ENCODE measurements around the gene STX11.
A peak's percentile ranks its signal among the peaks of the same experiment; 100 is the strongest.

Gene STX11

DNA sequence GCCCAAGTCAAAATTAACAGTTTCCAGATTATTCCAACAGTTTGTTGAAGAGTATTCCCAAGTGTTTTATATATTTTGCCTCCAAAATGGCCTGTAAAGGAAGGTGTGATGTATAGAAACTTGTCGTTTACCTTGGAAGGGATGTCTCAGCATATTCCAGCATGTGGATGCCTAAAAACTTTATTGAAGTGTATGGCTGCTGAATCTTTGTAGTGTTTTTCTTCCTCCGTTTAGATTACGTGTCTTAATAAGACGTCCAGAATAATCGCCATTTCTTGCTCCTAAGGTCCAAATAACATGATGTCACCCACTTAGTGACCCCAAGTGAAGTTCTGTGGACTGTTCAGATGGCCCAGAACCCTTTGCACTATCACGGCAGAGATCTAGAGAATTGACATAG, 37.0 kb upstream of the STX11 start:
- Histone ChIP-seq H3K9me3 (ENCODE audit: control extremely low read depth in 1 of 5, control insufficient read depth in 4 of 5, insufficient read depth in 2 of 5, low read depth in 1 of 5, low read length in 4 of 5) (no peaks in the 10 kb centered on the region), H3K4me3 (ENCODE audit: control insufficient read depth in 1 of 7, extremely low read depth in 1 of 7, insufficient read depth in 4 of 7, low read depth in 2 of 7, low read length in 6 of 7) (no peak overlapping the region), H3K36me3 (ENCODE audit: control insufficient read depth in 4 of 4, insufficient read depth in 4 of 4, low read length in 3 of 4) (no peaks in the 10 kb centered on the region), H3K27ac (ENCODE audit: insufficient read depth in 1 of 2, low read depth in 1 of 2, low read length in 2 of 2, poor library complexity in 1 of 2, severe bottlenecking in 2 of 2) (no peak overlapping the region), H3K27me3 (replicated peaks in 2 of 5; ENCODE audit: control insufficient read depth in 4 of 5, insufficient read depth in 5 of 5, low read length in 4 of 5) (no peaks in the 10 kb centered on the region), H3K4me1 (ENCODE audit: control extremely low read depth in 1 of 4, control insufficient read depth in 4 of 4, insufficient read depth in 4 of 4, low read length in 3 of 4) (no peaks in the 10 kb centered on the region)
- ChIA-PET CTCF (no interaction called here), POLR2A (no interaction called here)
- WGBS (ENCODE audit: insufficient coverage) = 100% methylated on average over 5 of the region's 6 CpGs
- no peak for DNase-seq

DNA sequence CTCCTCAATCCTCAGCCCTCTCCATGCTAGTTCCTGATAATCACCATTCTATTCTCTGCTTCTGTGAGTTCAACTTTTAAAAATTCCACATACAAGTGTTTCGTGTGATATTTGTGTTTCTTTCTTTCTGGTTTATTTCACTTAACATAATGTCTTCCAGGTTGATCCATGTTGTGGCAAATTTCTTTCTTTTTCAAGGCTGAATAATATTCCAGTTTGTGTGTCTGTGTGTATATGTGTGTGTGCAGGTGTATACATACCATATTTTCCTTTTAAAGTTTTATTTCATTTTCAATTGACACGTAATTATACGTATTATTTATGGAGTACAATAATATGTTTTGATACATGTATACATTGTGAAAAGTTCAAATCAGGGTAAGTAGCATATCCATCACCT, 35.1 kb upstream of the STX11 start:
- no peaks in the 10 kb centered on the region for H3K4me1 ChIP-seq (ENCODE audit: control extremely low read depth in 1 of 4, control insufficient read depth in 4 of 4, insufficient read depth in 4 of 4, low read length in 3 of 4)
- CTCF ChIA-PET = interaction anchor here (1.1 to 2.3 kb wide), 5 partner anchors 8 to 41 kb away, joined by 3 to 9 read pairs (median 3); no protein-coding TSS in a partner anchor
- H3K27me3 ChIP-seq (replicated peaks in 2 of 5; ENCODE audit: control insufficient read depth in 4 of 5, insufficient read depth in 5 of 5, low read length in 4 of 5) = no peaks in the 10 kb centered on the region
- H3K27ac ChIP-seq (ENCODE audit: insufficient read depth in 1 of 2, low read depth in 1 of 2, low read length in 2 of 2, poor library complexity in 1 of 2, severe bottlenecking in 2 of 2) = no peak overlapping the region
- DNase-seq = no peak
- WGBS (ENCODE audit: insufficient coverage) = no CpG with 5 or more reads among the region's 3 CpGs
- no peaks in the 10 kb centered on the region for H3K36me3 ChIP-seq (ENCODE audit: control insufficient read depth in 4 of 4, insufficient read depth in 4 of 4, low read length in 3 of 4)
- POLR2A ChIA-PET = interaction anchor here (0.6 kb wide), 1 partner anchor 142 kb away, joined by 3 read pairs; no protein-coding TSS in a partner anchor
- no peaks in the 10 kb centered on the region for H3K9me3 ChIP-seq (ENCODE audit: control extremely low read depth in 1 of 5, control insufficient read depth in 4 of 5, insufficient read depth in 2 of 5, low read depth in 1 of 5, low read length in 4 of 5)
- no peak overlapping the region for H3K4me3 ChIP-seq (ENCODE audit: control insufficient read depth in 1 of 7, extremely low read depth in 1 of 7, insufficient read depth in 4 of 7, low read depth in 2 of 7, low read length in 6 of 7)

DNA sequence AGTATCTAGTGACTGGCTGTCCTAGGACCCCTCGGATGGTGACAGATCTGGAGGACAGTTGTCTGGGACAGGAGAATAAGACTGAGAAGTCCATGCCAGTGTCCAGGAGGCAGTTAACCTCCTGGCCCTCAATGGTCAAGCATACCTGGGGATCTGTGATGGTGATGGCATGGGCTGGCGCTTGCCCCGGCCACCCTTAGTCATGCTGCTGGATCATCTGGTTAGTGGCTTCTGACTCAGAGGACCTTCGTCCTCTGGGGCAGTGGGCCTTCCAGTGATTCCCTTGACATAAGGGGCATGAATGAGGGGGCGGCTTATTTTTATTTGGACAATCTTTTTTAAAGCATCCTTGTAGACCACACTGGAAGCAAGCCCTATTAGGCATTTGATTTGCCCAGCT, 30.9 kb upstream of the STX11 start:
- no peaks in the 10 kb centered on the region for H3K9me3 ChIP-seq (ENCODE audit: control extremely low read depth in 1 of 5, control insufficient read depth in 4 of 5, insufficient read depth in 2 of 5, low read depth in 1 of 5, low read length in 4 of 5)
- no peak for DNase-seq
- CTCF ChIA-PET = no interaction called here
- POLR2A ChIA-PET = no interaction called here
- H3K36me3 ChIP-seq (ENCODE audit: control insufficient read depth in 4 of 4, insufficient read depth in 4 of 4, low read length in 3 of 4) = no peaks in the 10 kb centered on the region
- no peaks in the 10 kb centered on the region for H3K27me3 ChIP-seq (replicated peaks in 2 of 5; ENCODE audit: control insufficient read depth in 4 of 5, insufficient read depth in 5 of 5, low read length in 4 of 5)
- H3K27ac ChIP-seq (ENCODE audit: insufficient read depth in 1 of 2, low read depth in 1 of 2, low read length in 2 of 2, poor library complexity in 1 of 2, severe bottlenecking in 2 of 2) = no peak overlapping the region
- peaks cover 8 to 17% (median 11%) of the 10 kb centered on the region in 4 experiments for H3K4me1 ChIP-seq (ENCODE audit: control extremely low read depth in 1 of 4, control insufficient read depth in 4 of 4, insufficient read depth in 4 of 4, low read length in 3 of 4)
- 96% methylated on average over 5 of the region's 5 CpGs for WGBS (ENCODE audit: insufficient coverage)
- no peak overlapping the region for H3K4me3 ChIP-seq (ENCODE audit: control insufficient read depth in 1 of 7, extremely low read depth in 1 of 7, insufficient read depth in 4 of 7, low read depth in 2 of 7, low read length in 6 of 7)

DNA sequence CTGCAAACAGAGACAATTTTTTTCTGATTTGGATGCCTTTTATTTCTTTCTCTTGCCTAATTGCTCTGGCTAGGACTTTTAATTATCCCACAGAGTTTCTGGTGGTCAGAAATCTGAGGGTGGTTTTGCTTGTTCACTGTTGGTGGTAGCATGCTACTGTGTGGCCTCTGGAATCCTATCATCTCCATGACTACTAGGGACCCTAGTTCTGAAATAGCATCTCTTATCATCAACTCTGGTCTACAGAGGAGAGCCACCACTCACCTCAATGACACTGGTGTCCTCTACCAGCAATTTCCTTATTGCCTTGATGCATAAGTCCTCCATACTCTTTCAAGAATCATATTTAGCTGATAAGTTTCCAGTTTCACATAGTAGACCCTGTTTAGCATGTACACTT, 27.5 kb upstream of the STX11 start:
- ChIA-PET CTCF (interaction anchor here (0.9 to 1.9 kb wide), 5 partner anchors 8 to 41 kb away, joined by 3 to 9 read pairs (median 4); no protein-coding TSS in a partner anchor), POLR2A (no interaction called here)
- Histone ChIP-seq H3K4me3 (ENCODE audit: control insufficient read depth in 1 of 7, extremely low read depth in 1 of 7, insufficient read depth in 4 of 7, low read depth in 2 of 7, low read length in 6 of 7) (no peak overlapping the region), H3K9me3 (ENCODE audit: control extremely low read depth in 1 of 5, control insufficient read depth in 4 of 5, insufficient read depth in 2 of 5, low read depth in 1 of 5, low read length in 4 of 5) (no peaks in the 10 kb centered on the region), H3K4me1 (ENCODE audit: control extremely low read depth in 1 of 4, control insufficient read depth in 4 of 4, insufficient read depth in 4 of 4, low read length in 3 of 4) (peaks cover 11 to 23% (median 13%) of the 10 kb centered on the region in 4 experiments), H3K27ac (ENCODE audit: insufficient read depth in 1 of 2, low read depth in 1 of 2, low read length in 2 of 2, poor library complexity in 1 of 2, severe bottlenecking in 2 of 2) (peak overlapping the region; percentile 77 to 90), H3K36me3 (ENCODE audit: control insufficient read depth in 4 of 4, insufficient read depth in 4 of 4, low read length in 3 of 4) (no peaks in the 10 kb centered on the region), H3K27me3 (replicated peaks in 2 of 5; ENCODE audit: control insufficient read depth in 4 of 5, insufficient read depth in 5 of 5, low read length in 4 of 5) (no peaks in the 10 kb centered on the region)
- DNase-seq = peak in 1 of 3 donors; percentile 10

DNA sequence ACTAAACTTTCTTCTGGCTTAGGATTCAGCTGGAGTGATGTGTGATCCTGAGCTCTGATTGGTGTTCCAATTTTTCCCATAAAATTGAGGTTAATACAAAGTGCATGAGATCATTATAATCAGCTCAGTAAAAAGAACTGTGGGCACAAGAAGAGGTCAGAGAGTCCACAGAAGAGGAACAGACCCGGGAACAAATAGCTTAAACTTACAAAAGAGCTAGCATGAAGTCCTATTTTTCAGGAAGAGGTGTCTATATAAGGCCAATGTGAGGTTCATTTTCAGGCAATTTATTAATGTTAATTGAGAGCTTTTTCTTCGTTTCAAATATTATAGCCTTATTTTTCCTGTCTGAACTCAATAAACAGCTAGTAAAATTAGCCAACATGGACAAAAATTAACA, 26.9 kb upstream of the STX11 start:
- Histone ChIP-seq H3K36me3 (ENCODE audit: control insufficient read depth in 4 of 4, insufficient read depth in 4 of 4, low read length in 3 of 4) (no peaks in the 10 kb centered on the region), H3K27me3 (replicated peaks in 2 of 5; ENCODE audit: control insufficient read depth in 4 of 5, insufficient read depth in 5 of 5, low read length in 4 of 5) (no peaks in the 10 kb centered on the region), H3K4me1 (ENCODE audit: control extremely low read depth in 1 of 4, control insufficient read depth in 4 of 4, insufficient read depth in 4 of 4, low read length in 3 of 4) (peaks cover 11 to 23% (median 13%) of the 10 kb centered on the region in 4 experiments), H3K27ac (ENCODE audit: insufficient read depth in 1 of 2, low read depth in 1 of 2, low read length in 2 of 2, poor library complexity in 1 of 2, severe bottlenecking in 2 of 2) (peak overlapping the region; percentile 77 to 90), H3K9me3 (ENCODE audit: control extremely low read depth in 1 of 5, control insufficient read depth in 4 of 5, insufficient read depth in 2 of 5, low read depth in 1 of 5, low read length in 4 of 5) (no peaks in the 10 kb centered on the region), H3K4me3 (ENCODE audit: control insufficient read depth in 1 of 7, extremely low read depth in 1 of 7, insufficient read depth in 4 of 7, low read depth in 2 of 7, low read length in 6 of 7) (peak overlapping the region in 2 of 7 experiments; percentile 1 to 9)
- CTCF ChIA-PET = interaction anchor here (0.7 to 1.9 kb wide), 11 partner anchors 8 to 96 kb away, joined by 3 to 9 read pairs (median 3); partner anchors contain the start of gene STX11
- 6% methylated on average over 2 of the region's 2 CpGs for WGBS (ENCODE audit: insufficient coverage)
- POLR2A ChIA-PET = no interaction called here
- DNase-seq = peak in 2 of 3 donors; percentile 21 to 41

DNA sequence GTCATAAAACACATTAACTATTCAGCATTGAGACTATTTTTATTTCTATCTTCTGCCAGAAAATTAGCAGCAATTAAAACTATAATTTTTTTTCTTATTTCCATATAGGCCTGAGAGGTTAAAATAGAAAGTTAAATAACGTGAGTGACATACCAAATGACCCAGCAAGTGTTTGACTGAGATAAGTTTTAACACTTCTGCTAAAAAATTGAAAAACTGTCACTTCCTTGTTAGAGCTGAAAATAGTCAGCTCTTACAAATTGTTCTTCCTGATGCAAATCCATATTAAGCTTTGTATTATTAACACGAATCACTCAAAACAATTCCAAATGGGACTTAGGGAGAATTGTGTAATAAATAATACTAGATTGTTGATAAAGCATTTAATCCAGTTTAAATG, 26.5 kb upstream of the STX11 start:
- Histone ChIP-seq H3K27ac (ENCODE audit: insufficient read depth in 1 of 2, low read depth in 1 of 2, low read length in 2 of 2, poor library complexity in 1 of 2, severe bottlenecking in 2 of 2) (peak overlapping the region; percentile 77 to 90), H3K4me1 (ENCODE audit: control extremely low read depth in 1 of 4, control insufficient read depth in 4 of 4, insufficient read depth in 4 of 4, low read length in 3 of 4) (peaks cover 11 to 23% (median 13%) of the 10 kb centered on the region in 4 experiments), H3K4me3 (ENCODE audit: control insufficient read depth in 1 of 7, extremely low read depth in 1 of 7, insufficient read depth in 4 of 7, low read depth in 2 of 7, low read length in 6 of 7) (peak overlapping the region in 2 of 7 experiments; percentile 1 to 9), H3K9me3 (ENCODE audit: control extremely low read depth in 1 of 5, control insufficient read depth in 4 of 5, insufficient read depth in 2 of 5, low read depth in 1 of 5, low read length in 4 of 5) (no peaks in the 10 kb centered on the region), H3K27me3 (replicated peaks in 2 of 5; ENCODE audit: control insufficient read depth in 4 of 5, insufficient read depth in 5 of 5, low read length in 4 of 5) (no peaks in the 10 kb centered on the region), H3K36me3 (ENCODE audit: control insufficient read depth in 4 of 4, insufficient read depth in 4 of 4, low read length in 3 of 4) (no peaks in the 10 kb centered on the region)
- CTCF ChIA-PET = interaction anchor here (0.7 to 1.9 kb wide), 10 partner anchors 9 to 95 kb away, joined by 3 to 9 read pairs (median 4); partner anchors contain the start of gene STX11
- POLR2A ChIA-PET = no interaction called here
- WGBS (ENCODE audit: insufficient coverage) = no CpG with 5 or more reads among the region's 2 CpGs
- DNase-seq = peak; percentile 36 to 86 (median 74)

DNA sequence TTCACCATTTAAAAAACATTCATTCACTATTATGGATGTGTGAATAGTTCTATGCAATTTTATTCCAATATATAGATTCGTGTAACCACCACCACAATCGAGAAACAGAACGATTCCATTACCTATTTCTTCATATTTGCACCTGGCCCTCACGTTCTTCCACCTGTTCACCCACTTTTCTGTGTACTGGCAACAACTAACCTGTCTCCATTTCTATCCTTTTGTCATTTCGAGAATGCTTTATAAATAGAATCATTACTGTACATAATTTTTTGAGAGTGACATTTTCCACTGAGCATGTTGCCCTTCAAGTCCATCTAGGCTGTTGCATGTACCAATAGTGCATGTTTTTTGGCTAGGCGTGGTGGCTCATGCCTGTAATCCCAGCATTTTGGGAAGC, 23.2 kb upstream of the STX11 start:
- no peak for DNase-seq
- Histone ChIP-seq H3K27ac (ENCODE audit: insufficient read depth in 1 of 2, low read depth in 1 of 2, low read length in 2 of 2, poor library complexity in 1 of 2, severe bottlenecking in 2 of 2) (no peak overlapping the region), H3K4me3 (ENCODE audit: control insufficient read depth in 1 of 7, extremely low read depth in 1 of 7, insufficient read depth in 4 of 7, low read depth in 2 of 7, low read length in 6 of 7) (no peak overlapping the region), H3K27me3 (replicated peaks in 2 of 5; ENCODE audit: control insufficient read depth in 4 of 5, insufficient read depth in 5 of 5, low read length in 4 of 5) (no peaks in the 10 kb centered on the region), H3K36me3 (ENCODE audit: control insufficient read depth in 4 of 4, insufficient read depth in 4 of 4, low read length in 3 of 4) (no peaks in the 10 kb centered on the region), H3K4me1 (ENCODE audit: control extremely low read depth in 1 of 4, control insufficient read depth in 4 of 4, insufficient read depth in 4 of 4, low read length in 3 of 4) (peaks cover 12 to 31% (median 14%) of the 10 kb centered on the region in 4 experiments), H3K9me3 (ENCODE audit: control extremely low read depth in 1 of 5, control insufficient read depth in 4 of 5, insufficient read depth in 2 of 5, low read depth in 1 of 5, low read length in 4 of 5) (no peaks in the 10 kb centered on the region)
- ChIA-PET CTCF (interaction anchor here (0.7 to 0.9 kb wide), 3 partner anchors 13 to 88 kb away, joined by 3 read pairs; no protein-coding TSS in a partner anchor), POLR2A (interaction anchor here (0.7 kb wide), 1 partner anchor 129 kb away, joined by 3 read pairs; no protein-coding TSS in a partner anchor)
- 100% methylated on average over 3 of the region's 6 CpGs for WGBS (ENCODE audit: insufficient coverage)

Data from common myeloid progenitor, CD34-positive (primary cell).